PFSK-1 (cell line): ENCODE data around the gene TOP3A.

Source experiments
- FOXP2 ChIP-seq: optimal IDR thresholded peaks from 2 replicates; pipeline ENCODE3; 2011; ENCODE audit warnings: borderline replicate concordance, control low read depth, inconsistent platforms; ENCODE audit not compliant: insufficient read depth; ENCODE audit errors: extremely low read length, extremely low read depth
- POLR2AphosphoS5 ChIP-seq: IDR thresholded peaks from 2 replicates; pipeline ENCODE4 v1.6.1; 2012; ENCODE audit warnings: low read depth, mild to moderate bottlenecking, control low read depth, low read length, moderate library complexity
- REST ChIP-seq, 2 experiments: IDR thresholded peaks; 2 replicates each; pipeline versions ENCODE4 v1.6.1 to v1.8.0; 2011 to 2012; ENCODE audit warnings: low read depth in 2 of 2, low read length in 2 of 2, control low read depth in 1 of 2, inconsistent platforms in 1 of 2, mild to moderate bottlenecking in 1 of 2, moderate library complexity in 1 of 2; ENCODE audit not compliant: insufficient read depth in 1 of 2
- SIN3A ChIP-seq: IDR thresholded peaks from 2 replicates; pipeline ENCODE4 v1.6.1; 2012; ENCODE audit warnings: mild to moderate bottlenecking, low read length, moderate library complexity, borderline replicate concordance; ENCODE audit not compliant: insufficient read depth
- TAF1 ChIP-seq: IDR thresholded peaks from 2 replicates; pipeline ENCODE4 v1.6.1; 2012; ENCODE audit warnings: low read length, control low read depth, borderline replicate concordance; ENCODE audit not compliant: insufficient read depth

Gene TOP3A

GRCh38 chr17:18230288-18231141 lies 84.3 kb downstream of the TOP3A start:
- TF ChIP-seq POLR2AphosphoS5, result no peak
- TF ChIP-seq SIN3A, result no peak
- TF ChIP-seq FOXP2, result no peak
- no peak for TF ChIP-seq TAF1
- no peak for TF ChIP-seq REST (IDR thresholded peaks at IDR 0.05; ENCODE audit: insufficient read depth in 1 of 2, low read depth in 2 of 2, low read length in 2 of 2)

GRCh38 chr17:18229771-18230170 lies 85.0 kb downstream of the TOP3A start:
- TF ChIP-seq SIN3A (no peak), POLR2AphosphoS5 (no peak), FOXP2 (no peak)

GRCh38 chr17:18229254-18229653 lies 85.5 kb downstream of the TOP3A start:
- TF ChIP-seq FOXP2 (no peak), REST (IDR thresholded peaks at IDR 0.05; ENCODE audit: insufficient read depth in 1 of 2, low read depth in 2 of 2, low read length in 2 of 2) (no peak), SIN3A (no peak), TAF1 (no peak), POLR2AphosphoS5 (no peak)

GRCh38 chr17:18228176-18228682 lies 86.6 kb downstream of the TOP3A start:
- TF ChIP-seq SIN3A, result no peak
- no peak for TF ChIP-seq REST (IDR thresholded peaks at IDR 0.05; ENCODE audit: insufficient read depth in 1 of 2, low read depth in 2 of 2, low read length in 2 of 2)
- no peak for TF ChIP-seq FOXP2
- TF ChIP-seq POLR2AphosphoS5, result no peak

- TF ChIP-seq SIN3A, result no peak
- no peak for TF ChIP-seq TAF1
- TF ChIP-seq POLR2AphosphoS5, result no peak
Observed at GRCh38 chr17:18227635-18228034, 87.2 kb downstream of the TOP3A start.

GRCh38 chr17:18226284-18226945 lies 88.4 kb downstream of the TOP3A start:
- TF ChIP-seq TAF1 (no peak), SIN3A (no peak), FOXP2 (no peak), REST (IDR thresholded peaks at IDR 0.05; ENCODE audit: insufficient read depth in 1 of 2, low read depth in 2 of 2, low read length in 2 of 2) (no peak), POLR2AphosphoS5 (no peak)
